DND-41 (cell line): Measurements from ENCODE around the gene CATSPERD.

Source experiments
- ATAC-seq: fragments of 200-7000 bp; cut with Tn5 transposase; 3 replicates; pipeline ENCODE4 v1.9.1; 2021; ENCODE audit warnings: low read depth; ENCODE audit not compliant: insufficient read depth
- DNase-seq: peaks from one replicate; pipeline ENCODE4 v3.0.0-alpha.2; 2020
- H2AFZ ChIP-seq: 2 replicates; pipeline ENCODE4 v1.6.0; 2012; ENCODE audit warnings: low read depth, low read length
- H3K27ac ChIP-seq: 2 replicates; pipeline ENCODE4 v1.5.1; 2012; ENCODE audit warnings: low read length, inconsistent platforms
- H3K27me3 ChIP-seq: fragments of 200-600 bp; sonication (generic); 2 replicates; pipeline ENCODE4 v1.6.0; 2012; ENCODE audit warnings: low read length, mild to moderate bottlenecking, inconsistent platforms; ENCODE audit not compliant: insufficient read depth, poor library complexity
- H3K36me3 ChIP-seq: 2 replicates; pipeline ENCODE4 v1.5.1; 2012; ENCODE audit warnings: low read length, inconsistent platforms; ENCODE audit not compliant: insufficient read depth
- H3K4me1 ChIP-seq: 2 replicates; pipeline ENCODE4 v1.5.1; 2012; ENCODE audit warnings: mild to moderate bottlenecking, low read length; ENCODE audit not compliant: insufficient read depth
- H3K4me2 ChIP-seq: 2 replicates; pipeline ENCODE4 v1.6.0; 2012; ENCODE audit warnings: mild to moderate bottlenecking, moderate library complexity, low read length, inconsistent platforms; ENCODE audit not compliant: insufficient read depth
- H3K4me3 ChIP-seq, 2 experiments: fragments of 200-600 bp in 1 of 2; shearing (Covaris generic) in 1 of 2; 2 replicates each; pipeline ENCODE4 v1.5.1; 2012 to 2016; ENCODE audit warnings: inconsistent platforms in 2 of 2, low read length in 2 of 2, mild to moderate bottlenecking in 2 of 2, low read depth in 1 of 2, moderate library complexity in 1 of 2
- H3K79me2 ChIP-seq: 2 replicates; pipeline ENCODE4 v1.6.0; 2012; ENCODE audit warnings: low read length, inconsistent platforms; ENCODE audit not compliant: insufficient read depth
- H3K9ac ChIP-seq: 2 replicates; pipeline ENCODE4 v1.6.0; 2012; ENCODE audit warnings: low read depth, mild to moderate bottlenecking, inconsistent platforms, low read length, moderate library complexity
- H3K9me3 ChIP-seq: 2 replicates; pipeline ENCODE4 v1.5.1; 2012; ENCODE audit warnings: low read length, moderate library complexity, mild to moderate bottlenecking, inconsistent platforms; ENCODE audit not compliant: insufficient read depth, severe bottlenecking
- H4K20me1 ChIP-seq: 2 replicates; pipeline ENCODE4 v1.6.0; 2012; ENCODE audit warnings: low read length; ENCODE audit not compliant: insufficient read depth
- EZH2 ChIP-seq: IDR thresholded peaks from 3 replicates; pipeline ENCODE4 v1.6.1; 2012; ENCODE audit warnings: borderline replicate concordance, low read depth, mild to moderate bottlenecking, moderate library complexity, low read length, inconsistent platforms; ENCODE audit not compliant: severe bottlenecking
- TF ChIP-seq, protein P1 (sequence below): IDR thresholded peaks from 2 replicates; pipeline ENCODE4 v1.5.1; 2012; ENCODE audit warnings: borderline replicate concordance, low read length, moderate library complexity, mild to moderate bottlenecking; ENCODE audit not compliant: poor library complexity, severe bottlenecking; ENCODE audit errors: extremely low read depth

CATSPERD gene

DNA sequence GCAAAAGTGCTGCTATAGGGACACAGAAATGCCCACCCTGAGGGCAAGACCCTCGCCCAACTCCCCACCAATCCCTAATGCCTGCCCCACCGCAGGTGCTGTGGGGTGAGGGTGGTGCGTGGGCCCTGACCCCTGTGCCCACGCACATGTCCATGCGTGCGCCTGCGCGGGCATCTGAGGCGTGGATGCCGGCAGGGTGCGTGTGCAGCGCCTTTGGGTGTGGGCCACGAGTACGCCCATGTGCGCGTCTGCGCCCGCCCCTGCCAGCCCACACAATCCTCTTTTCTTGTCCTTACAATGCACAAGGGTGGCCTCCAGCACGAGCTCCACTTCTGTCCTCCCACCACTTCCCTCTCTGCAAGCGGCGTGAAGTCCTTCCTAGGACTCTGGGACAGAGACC is 104.7 kb downstream of the CATSPERD start:
- H3K27me3 ChIP-seq = peaks cover 13% of the 10 kb centered on the region
- H2AFZ ChIP-seq = no peak overlapping the region
- no peaks in the 10 kb centered on the region for H3K36me3 ChIP-seq
- TF ChIP-seq, protein P1, sequence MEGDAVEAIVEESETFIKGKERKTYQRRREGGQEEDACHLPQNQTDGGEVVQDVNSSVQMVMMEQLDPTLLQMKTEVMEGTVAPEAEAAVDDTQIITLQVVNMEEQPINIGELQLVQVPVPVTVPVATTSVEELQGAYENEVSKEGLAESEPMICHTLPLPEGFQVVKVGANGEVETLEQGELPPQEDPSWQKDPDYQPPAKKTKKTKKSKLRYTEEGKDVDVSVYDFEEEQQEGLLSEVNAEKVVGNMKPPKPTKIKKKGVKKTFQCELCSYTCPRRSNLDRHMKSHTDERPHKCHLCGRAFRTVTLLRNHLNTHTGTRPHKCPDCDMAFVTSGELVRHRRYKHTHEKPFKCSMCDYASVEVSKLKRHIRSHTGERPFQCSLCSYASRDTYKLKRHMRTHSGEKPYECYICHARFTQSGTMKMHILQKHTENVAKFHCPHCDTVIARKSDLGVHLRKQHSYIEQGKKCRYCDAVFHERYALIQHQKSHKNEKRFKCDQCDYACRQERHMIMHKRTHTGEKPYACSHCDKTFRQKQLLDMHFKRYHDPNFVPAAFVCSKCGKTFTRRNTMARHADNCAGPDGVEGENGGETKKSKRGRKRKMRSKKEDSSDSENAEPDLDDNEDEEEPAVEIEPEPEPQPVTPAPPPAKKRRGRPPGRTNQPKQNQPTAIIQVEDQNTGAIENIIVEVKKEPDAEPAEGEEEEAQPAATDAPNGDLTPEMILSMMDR = no peak
- TF ChIP-seq EZH2 = no peak
- H3K4me2 ChIP-seq = no peak overlapping the region
- no peak for ATAC-seq
- H3K79me2 ChIP-seq = no peaks in the 10 kb centered on the region
- H3K9me3 ChIP-seq = no peaks in the 10 kb centered on the region
- H3K4me3 ChIP-seq = no peak overlapping the region
- peaks cover 9% of the 10 kb centered on the region for H3K4me1 ChIP-seq
- peaks cover 3% of the 10 kb centered on the region for H4K20me1 ChIP-seq
- no peak overlapping the region for H3K9ac ChIP-seq
- no peak for DNase-seq
- H3K27ac ChIP-seq = no peak overlapping the region

DNA sequence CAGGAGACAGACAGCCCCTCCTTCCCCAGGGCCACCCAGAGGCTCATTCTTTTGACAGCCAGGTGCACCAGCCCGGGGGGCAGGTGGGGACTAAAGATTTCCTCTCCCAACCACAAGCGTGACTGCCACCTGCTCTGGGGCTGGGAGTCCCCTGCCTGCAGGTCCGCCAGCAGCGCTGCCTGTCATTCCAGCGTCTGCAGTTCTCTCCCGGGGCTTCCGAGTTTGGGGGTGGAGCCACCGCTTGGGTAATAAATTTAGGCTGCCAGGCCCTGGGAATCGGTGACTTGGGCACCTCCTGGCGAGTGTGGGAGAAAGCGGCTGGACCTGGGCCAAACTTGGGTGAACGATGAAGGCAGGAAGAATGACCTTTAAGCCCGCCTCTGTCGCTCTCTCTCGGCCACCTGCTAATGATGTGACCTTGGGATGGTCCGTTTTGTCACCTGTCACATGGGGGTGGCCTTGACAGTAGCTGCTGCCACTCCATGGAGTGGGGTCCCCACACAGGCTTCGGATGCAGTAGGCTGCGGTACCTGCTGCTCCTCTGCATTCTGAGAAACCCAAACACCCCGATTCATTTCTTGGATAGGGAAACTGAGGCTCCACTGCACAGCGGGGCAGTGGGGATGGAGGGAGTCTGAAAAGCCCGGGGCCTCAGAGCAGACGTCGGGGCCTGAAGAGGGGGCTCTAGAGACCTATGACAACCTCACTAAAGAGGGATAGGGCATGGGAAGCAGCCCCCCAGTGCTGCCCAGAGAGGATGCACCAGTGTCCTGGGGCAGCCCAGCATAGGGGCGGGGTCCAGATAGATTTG is 106.3 kb downstream of the CATSPERD start:
- no peak overlapping the region for H3K9ac ChIP-seq
- peak overlapping the region; percentile 21; the same call in 1 of the 2 replicates for H3K4me2 ChIP-seq
- H3K4me3 ChIP-seq = no peak overlapping the region
- H3K27me3 ChIP-seq = peaks cover 13% of the 10 kb centered on the region
- no peak overlapping the region for H2AFZ ChIP-seq
- TF ChIP-seq, protein P1 = no peak
- no peak for TF ChIP-seq EZH2
- peak; percentile 78 for ATAC-seq
- no peaks in the 10 kb centered on the region for H3K9me3 ChIP-seq
- H3K4me1 ChIP-seq = peaks cover 9% of the 10 kb centered on the region
- no peaks in the 10 kb centered on the region for H3K79me2 ChIP-seq
- no peaks in the 10 kb centered on the region for H3K36me3 ChIP-seq
- no peak overlapping the region for H3K27ac ChIP-seq
- peaks cover 3% of the 10 kb centered on the region for H4K20me1 ChIP-seq
- DNase-seq = peak; percentile 67

DNA sequence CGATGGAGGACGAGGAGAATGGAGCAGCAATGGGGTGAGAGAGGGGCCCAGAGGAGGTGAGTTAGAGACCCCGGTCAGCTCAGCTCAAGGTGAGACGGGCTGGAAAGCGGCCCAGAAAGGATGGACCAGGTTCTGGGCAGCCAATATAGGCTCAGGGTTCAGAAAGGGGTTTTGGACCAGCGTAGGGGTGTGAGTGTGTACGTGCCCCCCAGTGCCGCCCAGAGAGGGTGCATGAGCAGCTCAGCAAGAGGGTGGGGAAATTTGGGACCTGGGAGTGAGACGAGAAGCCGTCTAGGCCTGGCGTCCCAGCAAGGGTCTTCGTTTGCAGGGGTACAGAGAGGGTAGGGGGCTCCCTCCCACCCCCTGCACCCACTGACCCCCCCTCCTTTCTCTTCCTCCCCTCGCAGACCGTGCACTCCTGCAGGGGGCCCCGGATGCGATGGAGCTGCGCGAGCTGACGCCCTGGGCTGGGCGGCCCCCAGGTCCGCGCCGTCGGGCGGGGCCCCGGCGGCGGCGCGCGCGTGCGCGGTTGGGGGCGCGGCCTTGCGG is 107.0 kb downstream of the CATSPERD start:
- Histone ChIP-seq H3K4me3 (no peak overlapping the region), H3K9ac (no peak overlapping the region), H3K27ac (no peak overlapping the region), H3K36me3 (no peaks in the 10 kb centered on the region), H4K20me1 (peaks cover 3% of the 10 kb centered on the region), H2AFZ (no peak overlapping the region), H3K79me2 (no peaks in the 10 kb centered on the region), H3K27me3 (peaks cover 13% of the 10 kb centered on the region), H3K4me1 (peaks cover 9% of the 10 kb centered on the region), H3K9me3 (no peaks in the 10 kb centered on the region), H3K4me2 (no peak overlapping the region)
- TF ChIP-seq, protein P1 = no peak
- TF ChIP-seq EZH2 = no peak
- ATAC-seq (no peak), DNase-seq (no peak)
